K562 (cell line): ENCODE data around the gene TMF1. TPM values are rescaled to one million over a fixed set of nuclear protein-coding genes. Genes with fewer than 3 reads are reported as not detected.

Experiments
- CBX1 ChIP-seq: sonication (generic); IDR thresholded peaks from 2 replicates; pipeline ENCODE4 v1.6.1; 2016; ENCODE audit warnings: antibody characterized with exemption, low read depth, mild to moderate bottlenecking
- CREM ChIP-seq: IDR thresholded peaks from 2 replicates; pipeline ENCODE4 v1.6.1; 2014; ENCODE audit warnings: antibody characterized with exemption, low read depth
- CTBP1 ChIP-seq: fragments of 450-650 bp; IDR thresholded peaks from 2 replicates; pipeline ENCODE4 v1.6.1; 2016; ENCODE audit warnings: borderline replicate concordance
- NFIX ChIP-seq: fragments of 250-450 bp; sonication (Bioruptor Pico); IDR thresholded peaks from 2 replicates; pipeline ENCODE4 v1.4.0; 2020; ENCODE audit warnings: low read depth, mild to moderate bottlenecking, moderate library complexity
- NFRKB ChIP-seq: fragments of 450-650 bp; IDR thresholded peaks from 2 replicates; pipeline ENCODE4 v1.6.1; 2016; ENCODE audit warnings: low read depth
- PHF20 ChIP-seq: fragments of 450-650 bp; IDR thresholded peaks from 2 replicates; pipeline ENCODE4 v1.6.1; 2018; ENCODE audit not compliant: partially characterized antibody
- PRMT5 ChIP-seq: sonication (generic); formaldehyde crosslinking; IDR thresholded peaks from 2 replicates; pipeline ENCODE4 v1.5.0; 2020; ENCODE audit warnings: missing genetic modification reagents
- SIN3B ChIP-seq: fragments of 450-650 bp; IDR thresholded peaks from 2 replicates; pipeline ENCODE4 v1.6.1; 2017; ENCODE audit warnings: low read depth, mild to moderate bottlenecking, moderate library complexity
- TAF7 ChIP-seq: fragments of 450-650 bp; IDR thresholded peaks from 2 replicates; pipeline ENCODE4 v1.6.1; 2016; ENCODE audit warnings: missing genetic modification characterization, missing compliant biosample characterization
- TFAM ChIP-seq: fragments of 250-450 bp; sonication (Bioruptor Pico); conservative IDR thresholded peaks from 2 replicates; pipeline ENCODE4 v1.5.0; 2021; ENCODE audit warnings: mild to moderate bottlenecking, moderate library complexity
- ZNF75A ChIP-seq: fragments of 450-650 bp; formaldehyde crosslinking; IDR thresholded peaks from 2 replicates; pipeline ENCODE4 v1.4.0; 2020; ENCODE audit warnings: mild to moderate bottlenecking
- ZSCAN29 ChIP-seq: fragments of 450-650 bp; IDR thresholded peaks from 2 replicates; pipeline ENCODE4 v1.6.1; 2017
- polyA plus RNA-seq, 8 experiments: library from polyadenylated mRNA; depleted of rRNA in 4 of 8; stranded (reverse) in 5 of 8; unstranded in 3 of 8; fragments of >200 nt; fragmentation: Nextera tagmentation in 2 of 8; fragmentation: Illumina TruSeq in 1 of 8; extraction: Ambion mirVana in 2 of 8; extraction: Trizol in 1 of 8; gene quantifications; 2 replicates each; pipeline versions ENCODE4 v1.2.1 to v1.2.3, GENCODE V29; 2011 to 2014; ENCODE audit warnings: inconsistent platforms in 1 of 8, missing spikeins in 1 of 8
- total RNA-seq, 7 experiments: library from RNA; depleted of rRNA in 6 of 7; stranded (reverse); fragments of >200 nt in 6 of 7; fragmentation: Illumina TruSeq in 2 of 7; extraction: Trizol in 2 of 7; gene quantifications; 2 replicates each; pipeline versions ENCODE4 v1.2.1 to v1.2.3, GENCODE V29; 2011 to 2021; ENCODE audit warnings: low replicate concordance in 1 of 7
- TF ChIP-seq, protein P1 (sequence below): sonication (generic); formaldehyde crosslinking; IDR thresholded peaks from 2 replicates; pipeline ENCODE4 v1.8.1; 2023; ENCODE audit warnings: missing genetic modification reagents, mild to moderate bottlenecking, borderline replicate concordance
- TF ChIP-seq, protein P2 (sequence below): fragments of 250-450 bp; sonication (Bioruptor Pico); IDR thresholded peaks from 2 replicates; pipeline ENCODE4 v1.5.0; 2021
- TF ChIP-seq, protein P3 (sequence below): fragments of 450-650 bp; formaldehyde crosslinking; IDR thresholded peaks from 2 replicates; pipeline ENCODE4 v1.4.0; 2022; ENCODE audit warnings: missing genetic modification characterization
- TF ChIP-seq, protein P4 (sequence below): sonication (generic); formaldehyde crosslinking; IDR thresholded peaks from 2 replicates; pipeline ENCODE4 v1.5.0; 2020; ENCODE audit warnings: missing genetic modification reagents
- TF ChIP-seq, protein P5 (sequence below): fragments of 450-650 bp; IDR thresholded peaks from 2 replicates; pipeline ENCODE4 v1.6.1; 2014; ENCODE audit warnings: low read depth, mild to moderate bottlenecking, moderate library complexity, borderline replicate concordance
- TF ChIP-seq, protein P6 (sequence below): sonication (generic); formaldehyde crosslinking; IDR thresholded peaks from 2 replicates; pipeline ENCODE4 v1.8.0; 2022; ENCODE audit warnings: mild to moderate bottlenecking, missing genetic modification reagents, borderline replicate concordance

TMF1 gene
- total and polyA plus RNA-seq, 9 of the 15 experiments (the other 6 are each of a cell fraction or from before 2014, with no cell fraction given), result 3.1 to 13.9 (median 10.3) TPM

DNA sequence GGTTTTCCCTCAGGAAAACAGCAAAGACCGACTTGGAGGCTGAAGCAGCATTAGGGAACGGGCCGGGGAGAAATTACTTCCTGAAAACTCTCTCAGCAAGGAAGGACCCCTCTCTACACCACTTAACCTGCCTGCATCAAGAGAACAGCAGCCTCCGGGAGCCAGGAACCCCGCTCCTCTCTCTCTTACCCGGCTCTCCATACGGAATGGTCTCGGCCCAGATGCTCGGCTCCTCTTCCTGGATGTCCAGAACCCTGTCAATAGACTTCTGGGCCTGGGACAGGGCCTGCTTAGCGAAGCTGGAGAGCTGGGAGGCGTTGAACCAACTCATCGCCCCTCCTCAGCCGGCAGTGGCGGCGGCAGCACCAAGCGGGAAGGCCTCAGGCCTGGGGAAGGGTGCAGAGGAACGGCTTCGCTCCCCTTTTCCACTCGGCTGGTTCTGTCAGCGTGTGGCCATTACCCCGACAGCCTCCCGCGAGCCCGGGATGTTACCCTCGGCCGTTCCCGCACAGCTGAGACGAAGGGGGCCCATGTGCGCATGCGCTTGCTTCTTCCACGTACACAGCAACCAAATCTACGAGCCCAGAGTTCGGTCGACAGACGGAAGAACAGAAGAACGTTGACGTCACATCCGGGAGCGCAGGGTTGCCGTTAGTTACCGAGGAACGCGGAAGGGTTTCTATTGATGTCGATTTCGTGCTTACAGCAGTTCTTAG, at the start of gene TMF1 (continued):
- TF ChIP-seq, protein P1, sequence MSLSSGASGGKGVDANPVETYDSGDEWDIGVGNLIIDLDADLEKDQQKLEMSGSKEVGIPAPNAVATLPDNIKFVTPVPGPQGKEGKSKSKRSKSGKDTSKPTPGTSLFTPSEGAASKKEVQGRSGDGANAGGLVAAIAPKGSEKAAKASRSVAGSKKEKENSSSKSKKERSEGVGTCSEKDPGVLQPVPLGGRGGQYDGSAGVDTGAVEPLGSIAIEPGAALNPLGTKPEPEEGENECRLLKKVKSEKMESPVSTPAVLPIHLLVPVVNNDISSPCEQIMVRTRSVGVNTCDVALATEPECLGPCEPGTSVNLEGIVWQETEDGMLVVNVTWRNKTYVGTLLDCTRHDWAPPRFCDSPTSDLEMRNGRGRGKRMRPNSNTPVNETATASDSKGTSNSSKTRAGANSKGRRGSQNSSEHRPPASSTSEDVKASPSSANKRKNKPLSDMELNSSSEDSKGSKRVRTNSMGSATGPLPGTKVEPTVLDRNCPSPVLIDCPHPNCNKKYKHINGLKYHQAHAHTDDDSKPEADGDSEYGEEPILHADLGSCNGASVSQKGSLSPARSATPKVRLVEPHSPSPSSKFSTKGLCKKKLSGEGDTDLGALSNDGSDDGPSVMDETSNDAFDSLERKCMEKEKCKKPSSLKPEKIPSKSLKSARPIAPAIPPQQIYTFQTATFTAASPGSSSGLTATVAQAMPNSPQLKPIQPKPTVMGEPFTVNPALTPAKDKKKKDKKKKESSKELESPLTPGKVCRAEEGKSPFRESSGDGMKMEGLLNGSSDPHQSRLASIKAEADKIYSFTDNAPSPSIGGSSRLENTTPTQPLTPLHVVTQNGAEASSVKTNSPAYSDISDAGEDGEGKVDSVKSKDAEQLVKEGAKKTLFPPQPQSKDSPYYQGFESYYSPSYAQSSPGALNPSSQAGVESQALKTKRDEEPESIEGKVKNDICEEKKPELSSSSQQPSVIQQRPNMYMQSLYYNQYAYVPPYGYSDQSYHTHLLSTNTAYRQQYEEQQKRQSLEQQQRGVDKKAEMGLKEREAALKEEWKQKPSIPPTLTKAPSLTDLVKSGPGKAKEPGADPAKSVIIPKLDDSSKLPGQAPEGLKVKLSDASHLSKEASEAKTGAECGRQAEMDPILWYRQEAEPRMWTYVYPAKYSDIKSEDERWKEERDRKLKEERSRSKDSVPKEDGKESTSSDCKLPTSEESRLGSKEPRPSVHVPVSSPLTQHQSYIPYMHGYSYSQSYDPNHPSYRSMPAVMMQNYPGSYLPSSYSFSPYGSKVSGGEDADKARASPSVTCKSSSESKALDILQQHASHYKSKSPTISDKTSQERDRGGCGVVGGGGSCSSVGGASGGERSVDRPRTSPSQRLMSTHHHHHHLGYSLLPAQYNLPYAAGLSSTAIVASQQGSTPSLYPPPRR (CRISPR knock-in tag), result no peak
- TF ChIP-seq, protein P2, sequence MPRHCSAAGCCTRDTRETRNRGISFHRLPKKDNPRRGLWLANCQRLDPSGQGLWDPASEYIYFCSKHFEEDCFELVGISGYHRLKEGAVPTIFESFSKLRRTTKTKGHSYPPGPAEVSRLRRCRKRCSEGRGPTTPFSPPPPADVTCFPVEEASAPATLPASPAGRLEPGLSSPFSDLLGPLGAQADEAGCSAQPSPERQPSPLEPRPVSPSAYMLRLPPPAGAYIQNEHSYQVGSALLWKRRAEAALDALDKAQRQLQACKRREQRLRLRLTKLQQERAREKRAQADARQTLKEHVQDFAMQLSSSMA, result no peak
- TF ChIP-seq CBX1, result no peak
- TF ChIP-seq TAF7, result no peak
- peak; percentile 96 for TF ChIP-seq CREM
- TF ChIP-seq, protein P3, sequence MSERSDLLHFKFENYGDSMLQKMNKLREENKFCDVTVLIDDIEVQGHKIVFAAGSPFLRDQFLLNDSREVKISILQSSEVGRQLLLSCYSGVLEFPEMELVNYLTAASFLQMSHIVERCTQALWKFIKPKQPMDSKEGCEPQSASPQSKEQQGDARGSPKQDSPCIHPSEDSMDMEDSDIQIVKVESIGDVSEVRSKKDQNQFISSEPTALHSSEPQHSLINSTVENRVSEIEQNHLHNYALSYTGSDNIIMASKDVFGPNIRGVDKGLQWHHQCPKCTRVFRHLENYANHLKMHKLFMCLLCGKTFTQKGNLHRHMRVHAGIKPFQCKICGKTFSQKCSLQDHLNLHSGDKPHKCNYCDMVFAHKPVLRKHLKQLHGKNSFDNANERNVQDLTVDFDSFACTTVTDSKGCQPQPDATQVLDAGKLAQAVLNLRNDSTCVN (CRISPR knock-in tag), result no peak
- TF ChIP-seq SIN3B, result no peak; the same call in 1 of the 2 replicates
- no peak for TF ChIP-seq NFRKB
- TF ChIP-seq PHF20, result peak; percentile 75
- TF ChIP-seq, protein P4, sequence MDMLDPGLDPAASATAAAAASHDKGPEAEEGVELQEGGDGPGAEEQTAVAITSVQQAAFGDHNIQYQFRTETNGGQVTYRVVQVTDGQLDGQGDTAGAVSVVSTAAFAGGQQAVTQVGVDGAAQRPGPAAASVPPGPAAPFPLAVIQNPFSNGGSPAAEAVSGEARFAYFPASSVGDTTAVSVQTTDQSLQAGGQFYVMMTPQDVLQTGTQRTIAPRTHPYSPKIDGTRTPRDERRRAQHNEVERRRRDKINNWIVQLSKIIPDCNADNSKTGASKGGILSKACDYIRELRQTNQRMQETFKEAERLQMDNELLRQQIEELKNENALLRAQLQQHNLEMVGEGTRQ (CRISPR knock-in tag), result no peak
- TF ChIP-seq PRMT5 (CRISPR knock-in tag), result no peak
- TF ChIP-seq, protein P5, sequence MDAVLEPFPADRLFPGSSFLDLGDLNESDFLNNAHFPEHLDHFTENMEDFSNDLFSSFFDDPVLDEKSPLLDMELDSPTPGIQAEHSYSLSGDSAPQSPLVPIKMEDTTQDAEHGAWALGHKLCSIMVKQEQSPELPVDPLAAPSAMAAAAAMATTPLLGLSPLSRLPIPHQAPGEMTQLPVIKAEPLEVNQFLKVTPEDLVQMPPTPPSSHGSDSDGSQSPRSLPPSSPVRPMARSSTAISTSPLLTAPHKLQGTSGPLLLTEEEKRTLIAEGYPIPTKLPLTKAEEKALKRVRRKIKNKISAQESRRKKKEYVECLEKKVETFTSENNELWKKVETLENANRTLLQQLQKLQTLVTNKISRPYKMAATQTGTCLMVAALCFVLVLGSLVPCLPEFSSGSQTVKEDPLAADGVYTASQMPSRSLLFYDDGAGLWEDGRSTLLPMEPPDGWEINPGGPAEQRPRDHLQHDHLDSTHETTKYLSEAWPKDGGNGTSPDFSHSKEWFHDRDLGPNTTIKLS, result peak; percentile 92
- no peak for TF ChIP-seq CTBP1
- TF ChIP-seq ZSCAN29, result no peak
- no peak for TF ChIP-seq ZNF75A (CRISPR knock-in tag)
- TF ChIP-seq, protein P6, sequence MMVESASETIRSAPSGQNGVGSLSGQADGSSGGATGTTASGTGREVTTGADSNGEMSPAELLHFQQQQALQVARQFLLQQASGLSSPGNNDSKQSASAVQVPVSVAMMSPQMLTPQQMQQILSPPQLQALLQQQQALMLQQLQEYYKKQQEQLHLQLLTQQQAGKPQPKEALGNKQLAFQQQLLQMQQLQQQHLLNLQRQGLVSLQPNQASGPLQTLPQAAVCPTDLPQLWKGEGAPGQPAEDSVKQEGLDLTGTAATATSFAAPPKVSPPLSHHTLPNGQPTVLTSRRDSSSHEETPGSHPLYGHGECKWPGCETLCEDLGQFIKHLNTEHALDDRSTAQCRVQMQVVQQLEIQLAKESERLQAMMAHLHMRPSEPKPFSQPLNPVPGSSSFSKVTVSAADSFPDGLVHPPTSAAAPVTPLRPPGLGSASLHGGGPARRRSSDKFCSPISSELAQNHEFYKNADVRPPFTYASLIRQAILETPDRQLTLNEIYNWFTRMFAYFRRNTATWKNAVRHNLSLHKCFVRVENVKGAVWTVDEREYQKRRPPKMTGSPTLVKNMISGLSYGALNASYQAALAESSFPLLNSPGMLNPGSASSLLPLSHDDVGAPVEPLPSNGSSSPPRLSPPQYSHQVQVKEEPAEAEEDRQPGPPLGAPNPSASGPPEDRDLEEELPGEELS (CRISPR knock-in tag), result no peak
- no peak for TF ChIP-seq TFAM (CRISPR knock-in tag)
- no peak for TF ChIP-seq NFIX (CRISPR knock-in tag)
